ENCODE measurements around the gene FAM83C.

GRCh38 chr20:35281506-35282101 is 10.6 kb downstream of the FAM83C start:
- no peak for TF ChIP-seq CTCF (IDR thresholded peaks at IDR 0.05)
- no peak for TF ChIP-seq POLR2A (IDR thresholded peaks at IDR 0.05)
